HL-60 (cell line): ENCODE data around the gene POLR2A.

ENCODE experiments used
- GABPA ChIP-seq: IDR thresholded peaks from 2 replicates; pipeline ENCODE4 v1.6.1; 2012; ENCODE audit warnings: low read depth
- TF ChIP-seq, protein P1 (sequence below): IDR thresholded peaks from one replicate; pipeline ENCODE4 v1.5.1; 2011; ENCODE audit warnings: low read length, control low read depth, inconsistent platforms; ENCODE audit not compliant: insufficient read depth
- TF ChIP-seq, protein P2 (sequence below): IDR thresholded peaks from 2 replicates; pipeline ENCODE4 v1.6.1; 2012; ENCODE audit warnings: low read depth; ENCODE audit not compliant: insufficient replicate concordance

DNA sequence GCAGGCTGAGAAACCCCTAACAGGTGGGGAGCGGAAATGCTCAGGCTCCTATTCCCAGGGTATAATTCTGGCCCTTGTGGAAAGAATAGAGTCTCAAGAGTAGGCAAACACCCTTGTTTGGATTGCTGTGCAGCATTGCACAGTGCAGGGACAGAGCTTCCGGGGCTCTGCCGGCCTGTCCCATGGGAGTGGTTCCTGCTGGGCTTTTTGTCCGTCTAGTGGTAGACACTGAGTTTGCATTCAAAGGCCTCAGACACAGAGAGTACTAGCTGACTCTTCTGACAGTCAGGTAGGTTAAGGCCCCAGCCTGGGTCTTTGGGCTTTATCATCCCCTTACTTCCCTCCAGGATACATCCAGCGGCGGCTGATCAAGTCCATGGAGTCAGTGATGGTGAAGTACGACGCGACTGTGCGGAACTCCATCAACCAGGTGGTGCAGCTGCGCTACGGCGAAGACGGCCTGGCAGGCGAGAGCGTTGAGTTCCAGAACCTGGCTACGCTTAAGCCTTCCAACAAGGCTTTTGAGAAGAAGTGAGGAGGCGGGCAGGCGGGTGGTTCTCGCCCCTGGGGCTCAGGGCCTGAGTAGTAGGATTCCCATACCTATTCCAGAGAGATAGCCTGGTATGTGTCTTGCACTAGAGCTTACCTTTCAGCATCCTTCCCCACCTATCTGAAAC lies 18.1 kb downstream of the POLR2A start:
- TF ChIP-seq, protein P1, sequence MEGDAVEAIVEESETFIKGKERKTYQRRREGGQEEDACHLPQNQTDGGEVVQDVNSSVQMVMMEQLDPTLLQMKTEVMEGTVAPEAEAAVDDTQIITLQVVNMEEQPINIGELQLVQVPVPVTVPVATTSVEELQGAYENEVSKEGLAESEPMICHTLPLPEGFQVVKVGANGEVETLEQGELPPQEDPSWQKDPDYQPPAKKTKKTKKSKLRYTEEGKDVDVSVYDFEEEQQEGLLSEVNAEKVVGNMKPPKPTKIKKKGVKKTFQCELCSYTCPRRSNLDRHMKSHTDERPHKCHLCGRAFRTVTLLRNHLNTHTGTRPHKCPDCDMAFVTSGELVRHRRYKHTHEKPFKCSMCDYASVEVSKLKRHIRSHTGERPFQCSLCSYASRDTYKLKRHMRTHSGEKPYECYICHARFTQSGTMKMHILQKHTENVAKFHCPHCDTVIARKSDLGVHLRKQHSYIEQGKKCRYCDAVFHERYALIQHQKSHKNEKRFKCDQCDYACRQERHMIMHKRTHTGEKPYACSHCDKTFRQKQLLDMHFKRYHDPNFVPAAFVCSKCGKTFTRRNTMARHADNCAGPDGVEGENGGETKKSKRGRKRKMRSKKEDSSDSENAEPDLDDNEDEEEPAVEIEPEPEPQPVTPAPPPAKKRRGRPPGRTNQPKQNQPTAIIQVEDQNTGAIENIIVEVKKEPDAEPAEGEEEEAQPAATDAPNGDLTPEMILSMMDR, result no peak
- TF ChIP-seq, protein P2, sequence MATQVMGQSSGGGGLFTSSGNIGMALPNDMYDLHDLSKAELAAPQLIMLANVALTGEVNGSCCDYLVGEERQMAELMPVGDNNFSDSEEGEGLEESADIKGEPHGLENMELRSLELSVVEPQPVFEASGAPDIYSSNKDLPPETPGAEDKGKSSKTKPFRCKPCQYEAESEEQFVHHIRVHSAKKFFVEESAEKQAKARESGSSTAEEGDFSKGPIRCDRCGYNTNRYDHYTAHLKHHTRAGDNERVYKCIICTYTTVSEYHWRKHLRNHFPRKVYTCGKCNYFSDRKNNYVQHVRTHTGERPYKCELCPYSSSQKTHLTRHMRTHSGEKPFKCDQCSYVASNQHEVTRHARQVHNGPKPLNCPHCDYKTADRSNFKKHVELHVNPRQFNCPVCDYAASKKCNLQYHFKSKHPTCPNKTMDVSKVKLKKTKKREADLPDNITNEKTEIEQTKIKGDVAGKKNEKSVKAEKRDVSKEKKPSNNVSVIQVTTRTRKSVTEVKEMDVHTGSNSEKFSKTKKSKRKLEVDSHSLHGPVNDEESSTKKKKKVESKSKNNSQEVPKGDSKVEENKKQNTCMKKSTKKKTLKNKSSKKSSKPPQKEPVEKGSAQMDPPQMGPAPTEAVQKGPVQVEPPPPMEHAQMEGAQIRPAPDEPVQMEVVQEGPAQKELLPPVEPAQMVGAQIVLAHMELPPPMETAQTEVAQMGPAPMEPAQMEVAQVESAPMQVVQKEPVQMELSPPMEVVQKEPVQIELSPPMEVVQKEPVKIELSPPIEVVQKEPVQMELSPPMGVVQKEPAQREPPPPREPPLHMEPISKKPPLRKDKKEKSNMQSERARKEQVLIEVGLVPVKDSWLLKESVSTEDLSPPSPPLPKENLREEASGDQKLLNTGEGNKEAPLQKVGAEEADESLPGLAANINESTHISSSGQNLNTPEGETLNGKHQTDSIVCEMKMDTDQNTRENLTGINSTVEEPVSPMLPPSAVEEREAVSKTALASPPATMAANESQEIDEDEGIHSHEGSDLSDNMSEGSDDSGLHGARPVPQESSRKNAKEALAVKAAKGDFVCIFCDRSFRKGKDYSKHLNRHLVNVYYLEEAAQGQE, result no peak
- TF ChIP-seq GABPA, result no peak
